DOHH2 (cell line): ENCODE data around the gene ETS1.

Experiments
- CTCF ChIP-seq: fragments of 200-600 bp; sonication (generic); IDR thresholded peaks from one replicate; pipeline ENCODE4 v1.5.1; 2014; ENCODE audit warnings: antibody characterized with exemption, mild to moderate bottlenecking, low read depth, low read length; ENCODE audit not compliant: poor library complexity, severe bottlenecking
- EZH2phosphoT487 ChIP-seq: fragments of 200-600 bp; sonication (generic); IDR thresholded peaks from 2 replicates; pipeline ENCODE4 v1.6.1; 2017; ENCODE audit warnings: borderline replicate concordance, mild to moderate bottlenecking, antibody characterized with exemption, low read length, moderate library complexity, mixed read lengths

- no peak for TF ChIP-seq CTCF
- TF ChIP-seq EZH2phosphoT487, result no peak
Measured at GRCh38 chr11:128573638-128574037, 13.7 kb downstream of the ETS1 start.
